CD4-positive, alpha-beta T cell (primary cell): ENCODE measurements around the gene LRRFIP2. TPM values are rescaled to one million over a fixed set of nuclear protein-coding genes. Genes with fewer than 3 reads are reported as not detected.
"Not testable (repeated sequence)": the region's sequence is repeated elsewhere in the genome, so short reads cannot be mapped to it uniquely, and the experiment has no call there.

Source experiments
- ATAC-seq: fragments of 200-7000 bp; cut with Tn5 transposase; one replicate; pipeline ENCODE4 v1.10.0; 2022; ENCODE audit warnings: mild to moderate bottlenecking; ENCODE audit not compliant: poor library complexity
- CTCF ChIA-PET: fragments of 350-600 bp; sonication (Branson Sonifier 250); formaldehyde crosslinking; loops from one replicate; lab custom pipeline; 2021; ENCODE audit warnings: antibody characterized with exemption, inconsistent platforms; lab: Charles Lee
- POLR2A ChIA-PET: fragments of 350-600 bp; sonication (Branson Sonifier 250); formaldehyde crosslinking; loops from one replicate; lab custom pipeline; 2021; ENCODE audit warnings: antibody characterized with exemption, inconsistent platforms; lab: Charles Lee
- DNase-seq, 14 experiments: peaks; one replicate each; pipeline ENCODE4 v3.0.0-alpha.2; 2013 to 2020; ENCODE audit warnings: mixed read lengths in 2 of 14
- H3K27ac ChIP-seq, 2 donors: one replicate each; pipeline versions ENCODE4 v1.5.1 to v1.7.0; 2013; ENCODE audit warnings: low read length in 2 of 2, low read depth in 1 of 2, mild to moderate bottlenecking in 1 of 2
- H3K27me3 ChIP-seq, 2 experiments: 1 replicate in 1 of 2; 2 replicates in 1 of 2; pipeline versions ENCODE4 v1.6.1 to v1.7.0; 2013; ENCODE audit warnings: low read length in 2 of 2, control low read depth in 1 of 2, mild to moderate bottlenecking in 1 of 2, moderate library complexity in 1 of 2; ENCODE audit not compliant: insufficient read depth in 2 of 2, control insufficient read depth in 1 of 2
- H3K36me3 ChIP-seq: one replicate; pipeline ENCODE4 v1.6.1; 2013; ENCODE audit warnings: low read length, control low read depth; ENCODE audit not compliant: insufficient read depth
- H3K4me1 ChIP-seq: one replicate; pipeline ENCODE4 v1.6.1; 2013; ENCODE audit warnings: low read length, control low read depth; ENCODE audit not compliant: insufficient read depth
- H3K4me3 ChIP-seq: one replicate; pipeline ENCODE4 v1.5.1; 2013; ENCODE audit warnings: mild to moderate bottlenecking, low read length, moderate library complexity
- H3K9me3 ChIP-seq, 2 experiments: 1 replicate in 1 of 2; 2 replicates in 1 of 2; pipeline versions ENCODE4 v1.6.1 to v1.7.0; 2013; ENCODE audit warnings: low read length in 2 of 2, mild to moderate bottlenecking in 2 of 2, control low read depth in 1 of 2, moderate library complexity in 1 of 2; ENCODE audit not compliant: control insufficient read depth in 1 of 2, insufficient read depth in 1 of 2
- H3K27ac Mint-ChIP-seq: one replicate; pipeline ENCODE4 v1.8.0; 2020; ENCODE audit warnings: mixed read lengths
- H3K27me3 Mint-ChIP-seq: one replicate; pipeline ENCODE4 v1.8.0; 2021; ENCODE audit warnings: mixed read lengths
- H3K36me3 Mint-ChIP-seq: one replicate; pipeline ENCODE4 v1.8.0; 2021; ENCODE audit warnings: low read depth, mixed read lengths
- H3K4me1 Mint-ChIP-seq: one replicate; pipeline ENCODE4 v1.8.0; 2021; ENCODE audit warnings: low read depth, mixed read lengths
- H3K4me3 Mint-ChIP-seq: one replicate; pipeline ENCODE4 v1.8.0; 2020; ENCODE audit warnings: mild to moderate bottlenecking, mixed read lengths
- H3K9me3 Mint-ChIP-seq: one replicate; pipeline ENCODE4 v1.8.0; 2020; ENCODE audit warnings: mixed read lengths
- intact Hi-C, 2 experiments: fragments of 100-400 bp; cut with DNase I in 1 of 2; cut with micrococcal nuclease in 1 of 2; formaldehyde crosslinking; loops; one replicate each; pipeline versions ENCODE4 v1.15.1 to v1.9.0; 2023 to 2025; cut with DNase I, micrococcal nuclease
- total RNA-seq, 174 experiments: library from RNA in 2 of 174; stranded (reverse) in 2 of 174; gene quantifications; one replicate each; pipeline ENCODE4 v1.2.3 and lab custom pipeline; 2021 to 2026
- TF ChIP-seq, protein P1 (sequence below): fragments of 200-600 bp; IDR thresholded peaks from one replicate; pipeline ENCODE4 v1.8.0; 2022; ENCODE audit warnings: antibody characterized with exemption, mild to moderate bottlenecking

LRRFIP2 gene
- total RNA-seq, 2 experiments from 2014 or later: 34.2 to 34.8 TPM

DNA sequence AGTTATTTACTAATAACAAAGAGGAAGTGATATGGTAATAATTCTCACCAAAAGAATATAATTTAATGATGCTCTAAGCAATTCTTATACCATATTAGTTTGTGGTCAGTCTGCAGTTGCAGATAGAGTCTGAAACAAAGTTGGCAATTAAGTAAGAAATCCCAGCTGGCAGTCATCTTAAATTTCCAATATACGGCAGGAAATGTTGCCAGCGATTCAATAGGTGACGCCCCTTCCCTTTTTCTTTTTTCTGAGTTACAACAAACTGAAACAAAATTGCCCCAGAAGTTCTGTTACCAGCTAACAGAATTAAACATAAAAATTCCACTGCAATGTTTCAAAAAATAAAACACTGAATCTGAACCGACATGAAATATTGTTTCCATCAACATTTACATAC lies 26.7 kb downstream of the LRRFIP2 start:
- ATAC-seq (no peak), DNase-seq (no peak)
- no peaks in the 10 kb centered on the region for H3K9me3 Mint-ChIP-seq
- no peak overlapping the region for H3K27ac ChIP-seq
- intact Hi-C loops: no loop called here
- H3K27ac Mint-ChIP-seq: no peak overlapping the region
- H3K4me3 ChIP-seq: no peak overlapping the region
- no peaks in the 10 kb centered on the region for H3K27me3 Mint-ChIP-seq
- H3K4me3 Mint-ChIP-seq: no peak overlapping the region
- no peaks in the 10 kb centered on the region for H3K4me1 ChIP-seq
- ChIA-PET CTCF (interaction anchor here (1.1 kb wide), 1 partner anchor 11 kb away, joined by 4 read pairs; no protein-coding TSS in a partner anchor), POLR2A (no interaction called here)
- no peaks in the 10 kb centered on the region for H3K9me3 ChIP-seq
- TF ChIP-seq, protein P1, sequence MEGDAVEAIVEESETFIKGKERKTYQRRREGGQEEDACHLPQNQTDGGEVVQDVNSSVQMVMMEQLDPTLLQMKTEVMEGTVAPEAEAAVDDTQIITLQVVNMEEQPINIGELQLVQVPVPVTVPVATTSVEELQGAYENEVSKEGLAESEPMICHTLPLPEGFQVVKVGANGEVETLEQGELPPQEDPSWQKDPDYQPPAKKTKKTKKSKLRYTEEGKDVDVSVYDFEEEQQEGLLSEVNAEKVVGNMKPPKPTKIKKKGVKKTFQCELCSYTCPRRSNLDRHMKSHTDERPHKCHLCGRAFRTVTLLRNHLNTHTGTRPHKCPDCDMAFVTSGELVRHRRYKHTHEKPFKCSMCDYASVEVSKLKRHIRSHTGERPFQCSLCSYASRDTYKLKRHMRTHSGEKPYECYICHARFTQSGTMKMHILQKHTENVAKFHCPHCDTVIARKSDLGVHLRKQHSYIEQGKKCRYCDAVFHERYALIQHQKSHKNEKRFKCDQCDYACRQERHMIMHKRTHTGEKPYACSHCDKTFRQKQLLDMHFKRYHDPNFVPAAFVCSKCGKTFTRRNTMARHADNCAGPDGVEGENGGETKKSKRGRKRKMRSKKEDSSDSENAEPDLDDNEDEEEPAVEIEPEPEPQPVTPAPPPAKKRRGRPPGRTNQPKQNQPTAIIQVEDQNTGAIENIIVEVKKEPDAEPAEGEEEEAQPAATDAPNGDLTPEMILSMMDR: no peak
- H3K4me1 Mint-ChIP-seq: peaks cover 24% of the 10 kb centered on the region
- H3K36me3 Mint-ChIP-seq: peaks cover 78% of the 10 kb centered on the region
- H3K36me3 ChIP-seq: peaks cover 21% of the 10 kb centered on the region
- H3K27me3 ChIP-seq: no peaks in the 10 kb centered on the region

DNA sequence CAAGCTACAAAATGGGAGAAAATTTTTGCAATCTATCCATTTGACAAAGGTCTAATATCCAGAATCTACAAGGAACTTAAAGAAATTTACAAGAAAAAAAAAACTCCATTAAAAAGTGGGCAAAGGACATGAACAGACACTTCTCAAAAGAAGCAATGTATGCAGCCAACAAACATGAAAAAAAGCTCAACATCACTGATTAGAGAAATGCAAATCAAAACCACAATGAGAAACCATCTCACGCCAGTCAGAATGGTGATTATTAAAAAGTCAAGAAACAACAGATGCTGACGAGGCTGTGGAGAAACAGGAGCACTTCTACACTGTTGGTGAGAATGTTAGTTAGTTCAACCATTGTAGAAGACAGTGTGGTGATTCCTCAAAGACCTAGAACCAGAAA lies 27.5 kb downstream of the LRRFIP2 start:
- ATAC-seq, DNase-seq, H3K4me3 ChIP-seq, H3K9me3 Mint-ChIP-seq, H3K27me3 ChIP-seq, H3K27ac ChIP-seq, intact Hi-C loops, H3K4me3 Mint-ChIP-seq, H3K4me1 ChIP-seq, H3K27me3 Mint-ChIP-seq, H3K9me3 ChIP-seq, CTCF ChIA-PET, H3K27ac Mint-ChIP-seq: not testable (repeated sequence)
- Mint-ChIP-seq H3K36me3 (peaks cover 76% of the 10 kb centered on the region), H3K4me1 (peaks cover 22% of the 10 kb centered on the region)
- H3K36me3 ChIP-seq: peaks cover 28% of the 10 kb centered on the region
- POLR2A ChIA-PET: interaction anchor here (1.1 kb wide), 1 partner anchor 8 kb away, joined by 3 read pairs; no protein-coding TSS in a partner anchor

- H3K4me1 ChIP-seq: no peaks in the 10 kb centered on the region
- no peak overlapping the region for H3K27ac Mint-ChIP-seq
These were observed 28.8 kb downstream of the LRRFIP2 start for GRCh38 chr3:37145611-37146010.

More at GRCh38 chr3:37145611-37146010, 28.8 kb downstream of the LRRFIP2 start:
- no peaks in the 10 kb centered on the region for H3K9me3 Mint-ChIP-seq
- H3K36me3 Mint-ChIP-seq: peaks cover 67% of the 10 kb centered on the region
- intact Hi-C loops: no loop called here
- Histone ChIP-seq H3K27ac (no peak overlapping the region), H3K27me3 (no peaks in the 10 kb centered on the region), H3K9me3 (no peaks in the 10 kb centered on the region), H3K36me3 (peaks cover 31% of the 10 kb centered on the region), H3K4me3 (no peak overlapping the region)
- TF ChIP-seq, protein P1: no peak
- no peak for DNase-seq
- peaks cover 19% of the 10 kb centered on the region for H3K4me1 Mint-ChIP-seq
- no peak for ATAC-seq
- ChIA-PET CTCF (interaction anchor here (0.6 kb wide), 1 partner anchor 28 kb away, joined by 4 read pairs; no protein-coding TSS in a partner anchor), POLR2A (no interaction called here)
- no peaks in the 10 kb centered on the region for H3K27me3 Mint-ChIP-seq
- no peak overlapping the region for H3K4me3 Mint-ChIP-seq
